ENCODE data around the gene TNS4.

Gene TNS4

GRCh38 chr17:40484285-40484972, 17.0 kb downstream of the TNS4 start:
- Histone ChIP-seq H3K27me3 (ENCODE audit: insufficient read depth, poor library complexity, severe bottlenecking) (peaks cover 21% of the 10 kb centered on the region), H3K27ac (replicated peaks) (no peak overlapping the region), H3K4me3 (replicated peaks; ENCODE audit: insufficient read depth, low read length) (no peak overlapping the region)
- no peak for DNase-seq (ENCODE audit: low read depth in 1 of 2, low spot score in 1 of 2)
- no peak for TF ChIP-seq REST (IDR thresholded peaks at IDR 0.05; ENCODE audit: insufficient replicate concordance, low read depth)
- no peak for TF ChIP-seq CTCF (IDR thresholded peaks at IDR 0.05; ENCODE audit: insufficient read depth, low read length)
- TF ChIP-seq POLR2AphosphoS5 (IDR thresholded peaks at IDR 0.05; ENCODE audit: low read depth) = no peak

GRCh38 chr17:40483679-40484078, 17.7 kb downstream of the TNS4 start:
- no peak for TF ChIP-seq GABPA (IDR thresholded peaks at IDR 0.05; ENCODE audit: low read depth)
- no peak for TF ChIP-seq REST (IDR thresholded peaks at IDR 0.05; ENCODE audit: insufficient replicate concordance, low read depth)
- no peak for TF ChIP-seq POLR2AphosphoS5 (IDR thresholded peaks at IDR 0.05; ENCODE audit: low read depth)
- no peak for TF ChIP-seq CTCF (IDR thresholded peaks at IDR 0.05; ENCODE audit: insufficient read depth, low read length)
- no peak for TF ChIP-seq SPI1 (IDR thresholded peaks at IDR 0.05; ENCODE audit: borderline replicate concordance, low read depth)
- H3K4me3 ChIP-seq (replicated peaks; ENCODE audit: insufficient read depth, low read length) = no peak overlapping the region
- H3K27ac ChIP-seq (replicated peaks) = no peak overlapping the region
- H3K27me3 ChIP-seq (ENCODE audit: insufficient read depth, poor library complexity, severe bottlenecking) = peaks cover 18% of the 10 kb centered on the region
- no peak for DNase-seq (ENCODE audit: low read depth in 1 of 2, low spot score in 1 of 2)

- Histone ChIP-seq H3K4me3 (replicated peaks; ENCODE audit: insufficient read depth, low read length) (no peak overlapping the region), H3K27me3 (ENCODE audit: insufficient read depth, poor library complexity, severe bottlenecking) (peaks cover 10% of the 10 kb centered on the region), H3K27ac (replicated peaks) (no peak overlapping the region)
- TF ChIP-seq CTCF (IDR thresholded peaks at IDR 0.05; ENCODE audit: insufficient read depth, low read length) = no peak
- TF ChIP-seq POLR2AphosphoS5 (IDR thresholded peaks at IDR 0.05; ENCODE audit: low read depth) = no peak
- TF ChIP-seq REST (IDR thresholded peaks at IDR 0.05; ENCODE audit: insufficient replicate concordance, low read depth) = no peak
- no peak for TF ChIP-seq GABPA (IDR thresholded peaks at IDR 0.05; ENCODE audit: low read depth)
- no peak for TF ChIP-seq SPI1 (IDR thresholded peaks at IDR 0.05; ENCODE audit: borderline replicate concordance, low read depth)
- DNase-seq (ENCODE audit: low read depth in 1 of 2, low spot score in 1 of 2) = no peak
Observed at GRCh38 chr17:40482722-40483121, 18.7 kb downstream of the TNS4 start.

Data from HL-60 (cell line).